ENCODE data around the gene SLFN12. TPM values are rescaled to one million over a fixed set of nuclear protein-coding genes. Genes with fewer than 3 reads are reported as not detected.
"Not testable (repeated sequence)": the region's sequence is repeated elsewhere in the genome, so short reads cannot be mapped to it uniquely, and the experiment has no call there.

The SLFN12 gene
- total RNA-seq, 6 experiments from 2014 or later, result 24.9 to 33.5 (median 30.3) TPM

- DNase-seq, result no peak
- TF ChIP-seq, protein P1, sequence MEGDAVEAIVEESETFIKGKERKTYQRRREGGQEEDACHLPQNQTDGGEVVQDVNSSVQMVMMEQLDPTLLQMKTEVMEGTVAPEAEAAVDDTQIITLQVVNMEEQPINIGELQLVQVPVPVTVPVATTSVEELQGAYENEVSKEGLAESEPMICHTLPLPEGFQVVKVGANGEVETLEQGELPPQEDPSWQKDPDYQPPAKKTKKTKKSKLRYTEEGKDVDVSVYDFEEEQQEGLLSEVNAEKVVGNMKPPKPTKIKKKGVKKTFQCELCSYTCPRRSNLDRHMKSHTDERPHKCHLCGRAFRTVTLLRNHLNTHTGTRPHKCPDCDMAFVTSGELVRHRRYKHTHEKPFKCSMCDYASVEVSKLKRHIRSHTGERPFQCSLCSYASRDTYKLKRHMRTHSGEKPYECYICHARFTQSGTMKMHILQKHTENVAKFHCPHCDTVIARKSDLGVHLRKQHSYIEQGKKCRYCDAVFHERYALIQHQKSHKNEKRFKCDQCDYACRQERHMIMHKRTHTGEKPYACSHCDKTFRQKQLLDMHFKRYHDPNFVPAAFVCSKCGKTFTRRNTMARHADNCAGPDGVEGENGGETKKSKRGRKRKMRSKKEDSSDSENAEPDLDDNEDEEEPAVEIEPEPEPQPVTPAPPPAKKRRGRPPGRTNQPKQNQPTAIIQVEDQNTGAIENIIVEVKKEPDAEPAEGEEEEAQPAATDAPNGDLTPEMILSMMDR (IDR thresholded peaks at IDR 0.05), result no peak
- no peak overlapping the region for H3K27ac Mint-ChIP-seq
- H3K9me3 Mint-ChIP-seq, result no peaks in the 10 kb centered on the region
- H3K27me3 Mint-ChIP-seq (ENCODE audit: insufficient read depth), result peaks cover 19% of the 10 kb centered on the region
- no peak overlapping the region for H3K4me3 Mint-ChIP-seq
- H3K4me1 Mint-ChIP-seq (ENCODE audit: low read depth), result no peaks in the 10 kb centered on the region
- no peaks in the 10 kb centered on the region for H3K36me3 Mint-ChIP-seq (ENCODE audit: low read depth)
Measured at GRCh38 chr17:35467824-35468223, 35.5 kb upstream of the SLFN12 start.

DNA sequence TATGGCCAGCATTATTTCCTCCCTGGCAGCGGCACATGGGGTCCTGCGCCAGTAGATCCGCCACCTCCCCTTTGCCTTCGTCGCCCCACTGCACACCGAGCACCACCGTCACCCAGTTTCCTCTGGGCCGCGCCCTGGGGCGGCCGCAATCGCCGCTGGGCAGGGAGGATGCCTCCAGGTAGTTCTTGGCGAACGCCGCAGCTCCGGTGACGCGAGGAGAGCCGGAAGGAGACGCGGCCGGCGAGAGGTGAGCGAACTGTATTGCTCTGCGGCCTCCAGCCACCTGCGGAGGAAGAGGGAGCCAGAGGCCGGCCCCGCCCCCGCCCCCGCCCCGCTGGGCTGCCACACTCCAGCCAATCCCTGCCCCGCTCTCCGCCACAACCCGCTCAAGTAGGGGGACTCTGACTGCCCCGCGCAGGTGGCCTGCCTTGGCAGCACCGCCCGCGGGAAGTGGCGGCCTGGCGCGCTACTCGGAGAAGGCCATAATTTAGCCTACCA lies 28.1 kb upstream of the SLFN12 start:
- H3K4me1 Mint-ChIP-seq (ENCODE audit: low read depth), result 0 out of 2 replicates have a peak, but pooled peaks cover 4% of the 10 kb centered on the region
- peak overlapping the region; percentile 38; the same call in 1 of the 2 replicates for H3K4me3 Mint-ChIP-seq
- H3K27ac Mint-ChIP-seq, result no peak overlapping the region
- no peaks in the 10 kb centered on the region; the same call in 1 of the 2 replicates for H3K9me3 Mint-ChIP-seq
- H3K36me3 Mint-ChIP-seq (ENCODE audit: low read depth), result peaks cover 3% of the 10 kb centered on the region; the same call in 1 of the 2 replicates
- peaks cover 41% of the 10 kb centered on the region for H3K27me3 Mint-ChIP-seq (ENCODE audit: insufficient read depth)
- DNase-seq, result no peak
- TF ChIP-seq, protein P1 (IDR thresholded peaks at IDR 0.05), result no peak

DNA sequence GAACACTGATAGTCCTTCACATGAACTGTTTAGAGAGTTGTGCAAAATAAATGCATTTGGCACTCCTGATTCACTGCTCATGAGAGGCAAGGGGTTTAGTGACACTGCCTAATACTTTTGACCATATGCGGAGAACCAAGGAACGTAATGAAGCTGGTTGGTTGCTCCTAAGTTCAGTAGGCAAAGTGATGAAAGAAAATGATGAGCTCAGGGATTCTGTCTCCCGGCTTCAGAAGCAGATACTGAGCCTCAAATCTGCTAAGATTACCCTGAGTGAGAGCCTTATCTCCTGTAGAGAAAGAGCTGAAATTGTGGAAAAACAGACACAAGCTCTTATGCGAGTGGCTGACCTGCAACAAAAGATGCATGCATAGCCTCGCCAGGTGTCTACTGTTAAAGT lies 21.7 kb upstream of the SLFN12 start:
- DNase-seq; H3K9me3 Mint-ChIP-seq; H3K4me3 Mint-ChIP-seq; H3K4me1 Mint-ChIP-seq (ENCODE audit: low read depth); H3K36me3 Mint-ChIP-seq (ENCODE audit: low read depth); H3K27ac Mint-ChIP-seq: not testable (repeated sequence)
- peaks cover 52% of the 10 kb centered on the region for H3K27me3 Mint-ChIP-seq (ENCODE audit: insufficient read depth)

- no peak for DNase-seq
- Mint-ChIP-seq H3K4me1 (ENCODE audit: low read depth) (peaks cover 5% of the 10 kb centered on the region; the same call in 1 of the 2 replicates), H3K9me3 (no peaks in the 10 kb centered on the region), H3K27me3 (ENCODE audit: insufficient read depth) (peaks cover 53% of the 10 kb centered on the region), H3K36me3 (ENCODE audit: low read depth) (no peaks in the 10 kb centered on the region), H3K4me3 (no peak overlapping the region), H3K27ac (no peak overlapping the region)
- TF ChIP-seq, protein P1 (IDR thresholded peaks at IDR 0.05), result no peak
Measured at GRCh38 chr17:35453171-35453570, 20.9 kb upstream of the SLFN12 start.

- TF ChIP-seq, protein P1 (IDR thresholded peaks at IDR 0.05), result no peak
- Mint-ChIP-seq H3K27me3 (ENCODE audit: insufficient read depth) (peaks cover 38% of the 10 kb centered on the region), H3K9me3 (no peaks in the 10 kb centered on the region), H3K4me3 (peak overlapping the region; percentile 45; the same call in 1 of the 2 replicates), H3K4me1 (ENCODE audit: low read depth) (peaks cover 5% of the 10 kb centered on the region; the same call in 1 of the 2 replicates), H3K36me3 (ENCODE audit: low read depth) (no peaks in the 10 kb centered on the region), H3K27ac (no peak overlapping the region)
- no peak for DNase-seq
Measured at GRCh38 chr17:35449371-35449931, 17.2 kb upstream of the SLFN12 start.

DNA sequence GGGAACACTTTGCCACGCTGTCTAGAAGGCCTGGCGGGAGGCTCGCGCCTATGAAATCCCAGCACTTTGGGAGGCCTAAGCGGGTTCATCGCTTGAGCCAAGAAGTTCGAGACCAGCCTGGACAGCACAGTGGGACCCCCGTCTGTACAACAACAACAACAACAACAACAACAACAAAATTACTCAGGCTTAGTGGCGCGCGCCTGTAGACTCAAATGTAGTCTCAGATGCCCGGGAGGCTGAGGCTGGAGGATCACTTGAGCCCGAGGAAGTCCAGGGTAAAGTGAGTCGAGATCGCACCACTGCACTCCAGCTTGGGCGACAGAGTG lies 16.6 kb upstream of the SLFN12 start:
- DNase-seq, result no peak
- H3K4me1 Mint-ChIP-seq (ENCODE audit: low read depth), result peaks cover 5% of the 10 kb centered on the region; the same call in 1 of the 2 replicates
- 0 out of 2 replicates have a peak overlapping the region, but pooled peaks have one; percentile 34 for H3K27ac Mint-ChIP-seq
- H3K27me3 Mint-ChIP-seq (ENCODE audit: insufficient read depth), result peaks cover 38% of the 10 kb centered on the region
- no peaks in the 10 kb centered on the region for H3K9me3 Mint-ChIP-seq
- peak overlapping the region; percentile 88 for H3K4me3 Mint-ChIP-seq
- no peaks in the 10 kb centered on the region for H3K36me3 Mint-ChIP-seq (ENCODE audit: low read depth)
- TF ChIP-seq, protein P1 (IDR thresholded peaks at IDR 0.05), result no peak

All from HFFc6 (cell line).